HT1080 (cell line): ENCODE data around the gene ARL3. TPM values are rescaled to one million over a fixed set of nuclear protein-coding genes. Genes with fewer than 3 reads are reported as not detected.
A peak's percentile ranks its signal among the peaks of the same experiment; 100 is the strongest.
"Not testable (repeated sequence)": the region's sequence is repeated elsewhere in the genome, so short reads cannot be mapped to it uniquely, and the experiment has no call there.

ENCODE experiments used
- DNase-seq: peaks from one replicate; pipeline ENCODE4 v3.0.0-alpha.2; 2015; ENCODE audit warnings: low read depth
- total RNA-seq: library from RNA; depleted of rRNA; stranded (reverse); fragments of >200 nt; shearing (Covaris generic); gene quantifications from 2 replicates; pipeline ENCODE4 v1.2.3, GENCODE V29; 2014

ARL3 gene
- total RNA-seq, 1 experiment from 2014 or later: 5.6 TPM

- no peak for DNase-seq
Measured at GRCh38 chr10:102705531-102705930, 8.7 kb downstream of the ARL3 start.

- DNase-seq: no peak
Measured at GRCh38 chr10:102704915-102705314, 9.3 kb downstream of the ARL3 start.

GRCh38 chr10:102702742-102703141 is 11.5 kb downstream of the ARL3 start:
- DNase-seq: no peak

- no peak for DNase-seq
Measured at GRCh38 chr10:102701796-102702195, 12.4 kb downstream of the ARL3 start.

GRCh38 chr10:102701272-102701671 is 12.9 kb downstream of the ARL3 start:
- DNase-seq: no peak

DNA sequence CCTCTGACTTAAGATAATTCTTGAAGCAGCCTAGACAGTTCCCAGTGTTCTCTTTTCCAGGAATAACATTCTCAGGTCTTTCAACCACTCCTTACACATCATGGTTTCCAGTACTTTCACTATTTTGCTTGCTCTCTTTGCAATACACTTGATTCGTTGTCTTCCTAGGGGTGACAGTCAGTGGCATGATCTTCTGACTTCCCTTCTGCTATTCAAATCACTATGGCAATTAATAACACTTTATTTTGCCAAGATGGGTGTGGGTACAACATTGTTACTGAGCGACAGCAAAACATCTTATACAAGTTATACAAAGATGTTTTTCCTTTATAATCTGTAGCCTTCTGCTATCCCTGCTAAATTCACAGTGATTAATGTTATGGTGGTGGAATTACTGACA is 15.3 kb downstream of the ARL3 start:
- no peak for DNase-seq

DNA sequence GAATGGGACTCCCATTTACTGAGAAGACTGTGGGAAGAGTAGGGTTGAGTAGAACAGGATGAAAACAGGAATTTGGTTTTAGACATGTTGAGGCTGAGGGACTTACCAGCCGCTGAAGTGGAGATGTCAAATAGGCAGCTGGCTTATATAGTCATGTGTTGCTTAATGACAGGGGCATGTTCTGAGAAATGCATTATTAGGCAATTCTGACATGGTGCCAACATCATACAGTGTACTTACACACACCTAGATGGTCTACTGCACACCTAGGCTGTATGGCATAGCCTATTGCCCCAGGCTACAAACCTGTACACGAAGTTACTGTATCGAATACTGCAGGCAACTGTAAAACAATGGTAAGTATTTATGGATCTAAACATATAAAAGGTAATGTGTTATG is 17.5 kb downstream of the ARL3 start:
- no peak for DNase-seq

GRCh38 chr10:102695401-102695800 is 18.8 kb downstream of the ARL3 start:
- DNase-seq: not testable (repeated sequence)

DNA sequence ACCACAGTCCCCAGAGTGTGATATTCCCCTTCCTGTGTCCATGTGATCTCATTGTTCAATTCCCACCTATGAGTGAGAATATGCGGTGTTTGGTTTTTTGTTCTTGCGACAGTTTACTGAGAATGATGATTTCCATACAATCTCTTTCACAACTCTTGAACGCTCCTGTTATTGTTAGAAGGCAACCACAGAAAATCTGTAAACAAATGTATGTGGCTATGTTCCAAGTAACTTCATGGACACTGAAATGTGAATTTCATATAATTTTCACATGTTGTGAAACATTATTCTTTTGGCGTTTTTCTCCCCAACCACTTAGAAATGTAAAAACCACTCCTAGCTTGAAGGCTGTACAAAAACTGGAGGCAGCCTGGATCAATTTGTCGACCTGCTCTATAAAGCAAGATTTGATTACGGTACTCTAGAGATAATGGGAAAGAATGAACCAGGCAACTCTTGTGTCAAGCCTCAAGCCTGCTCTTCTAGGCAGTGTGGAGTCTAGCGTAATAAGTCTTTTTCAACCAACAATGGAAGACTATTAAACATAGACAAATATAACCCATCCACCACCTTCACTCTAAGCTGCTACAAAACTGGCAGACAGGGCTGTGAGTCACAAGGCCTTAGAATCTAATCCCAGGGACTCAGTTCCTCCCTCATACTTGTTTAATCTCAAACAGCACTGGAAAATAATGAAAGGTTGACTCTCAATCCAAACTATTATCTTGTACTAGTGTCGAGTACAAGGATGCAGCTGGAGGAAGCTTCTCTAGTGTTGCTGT is 22.7 kb downstream of the ARL3 start:
- DNase-seq: no peak

DNA sequence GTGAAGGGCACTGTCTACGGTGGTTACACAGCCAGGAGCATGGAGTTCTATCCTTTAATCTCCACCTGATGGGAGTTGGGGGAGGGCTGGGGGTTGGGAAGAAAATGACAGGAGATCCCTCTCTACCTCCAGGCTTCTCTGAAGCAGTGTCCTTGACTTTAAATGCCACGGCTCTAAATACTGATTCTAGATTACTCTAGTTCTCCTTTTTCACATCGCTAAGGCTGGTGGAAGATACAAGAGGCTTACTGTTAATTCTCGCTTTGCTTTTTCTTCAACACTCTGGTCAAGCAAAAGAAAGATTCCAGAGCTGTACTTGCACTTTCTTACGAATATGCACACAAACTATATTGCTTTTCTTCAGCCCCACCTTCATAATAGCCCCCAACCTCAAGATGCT is 30.5 kb downstream of the ARL3 start:
- no peak for DNase-seq

DNA sequence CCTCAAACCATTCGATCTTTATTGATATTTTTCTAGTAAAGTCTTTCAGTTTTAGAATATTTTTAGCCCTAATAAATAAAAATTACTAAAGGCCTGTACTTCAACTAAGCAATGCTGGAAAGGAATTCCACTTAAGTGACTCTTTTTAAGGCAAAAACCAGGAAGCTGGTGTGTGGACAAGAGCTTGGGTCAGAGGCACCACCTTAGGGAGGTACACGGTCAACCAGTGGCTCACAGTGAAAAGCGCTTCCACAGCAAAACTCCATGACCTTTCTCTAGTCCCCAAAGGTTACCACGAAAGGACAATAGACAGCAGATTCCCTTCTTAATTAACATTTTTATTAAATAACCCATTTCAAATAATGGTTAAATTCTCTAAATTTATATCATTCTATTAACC is 31.2 kb downstream of the ARL3 start:
- DNase-seq: no peak

- DNase-seq: no peak
Measured at GRCh38 chr10:102682416-102682815, 31.8 kb downstream of the ARL3 start.

DNA sequence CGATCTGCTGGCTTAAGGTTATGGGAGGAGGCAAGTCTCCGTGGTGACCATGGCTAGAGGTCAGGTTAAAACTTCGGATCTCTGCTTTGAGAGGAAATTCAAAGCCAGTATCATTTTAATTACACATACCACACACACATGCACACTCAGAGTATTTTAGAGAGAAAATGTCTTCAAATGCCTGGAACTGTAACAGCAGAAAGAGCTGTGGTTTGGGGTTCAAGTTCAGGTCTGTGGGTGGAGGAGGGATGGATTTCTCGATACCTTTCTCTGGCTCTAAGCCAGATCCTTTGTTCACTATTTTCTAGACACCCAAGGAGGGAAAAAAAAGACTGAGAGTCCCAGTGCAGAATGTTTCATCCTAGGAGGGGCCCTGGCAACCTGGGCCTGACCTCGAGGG is 32.5 kb downstream of the ARL3 start:
- no peak for DNase-seq

DNA sequence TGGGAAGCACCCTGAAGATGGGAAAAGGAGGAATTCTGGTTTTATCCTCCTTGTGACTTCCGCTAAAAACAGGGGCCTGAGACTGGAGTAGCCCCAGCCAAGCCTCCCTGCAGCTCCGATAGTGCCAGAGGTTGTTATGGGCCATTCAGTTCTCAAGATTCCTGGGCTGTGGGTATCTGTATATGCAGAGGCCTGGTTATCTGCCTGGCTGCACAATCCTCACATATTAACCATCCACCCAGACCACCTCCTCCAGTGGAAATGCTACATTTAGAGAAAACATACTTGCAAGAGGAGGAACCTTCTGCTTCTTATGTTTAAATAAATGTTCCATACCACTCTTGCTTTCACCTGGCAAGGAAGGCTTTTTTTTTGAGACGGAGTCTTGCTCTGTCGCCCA is 34.6 kb downstream of the ARL3 start:
- DNase-seq: no peak

- peak; percentile 58 for DNase-seq
Measured at GRCh38 chr10:102678842-102679289, 35.3 kb downstream of the ARL3 start.

DNA sequence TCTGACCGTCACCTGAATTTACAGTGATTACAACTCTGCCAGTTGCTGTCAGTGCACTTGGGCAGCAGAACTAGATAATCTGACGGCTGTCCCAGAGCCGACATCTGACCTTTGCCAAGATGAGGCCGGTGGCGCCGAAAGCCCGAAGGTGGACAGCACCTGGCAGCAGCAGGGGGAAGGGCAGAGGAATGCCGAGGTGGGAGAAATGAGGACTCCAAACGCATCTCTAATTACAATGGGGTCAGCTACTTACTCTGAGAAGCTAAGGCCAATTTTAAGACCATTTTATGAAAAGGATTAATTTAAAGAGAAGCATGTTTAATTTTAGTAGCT is 36.2 kb downstream of the ARL3 start:
- DNase-seq: no peak

DNA sequence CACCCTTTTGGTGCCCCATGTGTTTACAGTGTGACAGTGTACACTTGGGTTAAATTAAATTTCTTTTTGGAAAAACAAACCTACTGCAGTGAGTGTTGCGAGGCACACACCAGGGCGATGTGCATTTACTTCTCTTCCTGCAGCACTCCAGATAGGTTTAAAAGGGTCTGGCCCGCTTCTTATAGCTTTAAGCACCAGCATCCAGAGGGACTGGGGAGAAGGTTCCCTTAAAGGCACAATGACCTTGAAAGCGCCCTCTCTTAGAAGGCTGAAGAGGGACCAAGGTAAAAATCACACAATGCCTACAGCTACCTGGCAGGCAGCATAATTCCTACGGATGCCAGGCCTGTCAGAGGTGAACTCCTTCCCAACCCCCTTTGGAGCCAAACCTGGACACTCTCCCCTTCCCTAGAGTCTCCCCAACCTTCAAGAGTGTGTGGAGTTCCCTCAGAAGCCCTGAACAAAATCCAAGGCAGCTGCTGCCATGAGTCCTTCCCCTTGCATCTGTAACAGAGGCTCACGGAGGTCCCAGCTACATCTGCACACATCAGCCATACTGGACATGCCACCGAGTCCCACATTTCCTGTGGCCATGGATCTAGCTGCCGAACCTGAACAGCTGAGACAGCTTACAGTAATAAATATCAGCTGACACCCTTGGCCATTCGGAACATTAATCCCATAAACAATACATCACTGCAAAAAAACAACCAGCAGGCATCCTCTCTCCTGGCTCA is 36.7 kb downstream of the ARL3 start:
- no peak for DNase-seq

- no peak for DNase-seq
Measured at GRCh38 chr10:102676534-102677315, 37.5 kb downstream of the ARL3 start.

DNA sequence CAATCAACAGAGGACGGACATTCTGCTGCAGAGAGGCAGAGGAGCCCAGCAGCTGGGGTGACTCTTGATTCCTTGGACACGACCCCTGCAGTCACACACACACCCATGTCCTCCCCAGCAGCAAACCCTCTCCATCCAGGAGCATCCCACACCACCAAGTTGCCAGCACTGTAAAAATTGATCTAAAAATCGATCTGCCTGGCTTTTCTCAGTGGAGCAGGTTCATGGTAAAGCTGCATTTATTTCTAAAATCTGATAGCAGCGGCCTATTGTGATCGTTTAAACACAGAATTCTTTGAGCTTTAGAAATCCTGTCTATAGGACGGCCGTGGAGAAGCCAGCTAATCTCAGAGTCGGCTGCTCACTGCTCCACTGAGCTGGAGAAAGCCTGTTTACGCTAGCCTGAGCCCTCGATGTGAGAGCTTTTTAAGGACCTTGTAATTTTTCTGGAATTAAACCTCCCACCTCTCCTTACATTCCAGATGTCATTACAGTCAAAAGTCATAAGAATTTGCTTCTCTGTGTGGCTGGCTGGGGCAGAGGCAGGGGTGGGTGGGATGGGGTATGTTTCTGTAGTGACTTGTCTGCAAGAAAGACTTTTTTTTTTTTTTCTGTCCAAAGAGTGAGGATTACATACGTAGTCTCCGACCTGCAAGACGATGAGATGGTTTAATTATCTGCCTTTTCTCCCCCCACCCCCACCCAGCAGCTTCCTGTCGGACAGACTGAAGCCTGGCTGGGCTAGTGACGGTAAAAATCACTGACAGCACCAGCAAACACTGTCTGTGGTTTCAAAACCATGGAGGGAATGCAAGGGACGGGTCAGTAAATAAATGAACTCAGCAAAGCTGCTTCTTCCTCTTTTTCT is 38.3 kb downstream of the ARL3 start:
- peak; percentile 80 for DNase-seq

DNA sequence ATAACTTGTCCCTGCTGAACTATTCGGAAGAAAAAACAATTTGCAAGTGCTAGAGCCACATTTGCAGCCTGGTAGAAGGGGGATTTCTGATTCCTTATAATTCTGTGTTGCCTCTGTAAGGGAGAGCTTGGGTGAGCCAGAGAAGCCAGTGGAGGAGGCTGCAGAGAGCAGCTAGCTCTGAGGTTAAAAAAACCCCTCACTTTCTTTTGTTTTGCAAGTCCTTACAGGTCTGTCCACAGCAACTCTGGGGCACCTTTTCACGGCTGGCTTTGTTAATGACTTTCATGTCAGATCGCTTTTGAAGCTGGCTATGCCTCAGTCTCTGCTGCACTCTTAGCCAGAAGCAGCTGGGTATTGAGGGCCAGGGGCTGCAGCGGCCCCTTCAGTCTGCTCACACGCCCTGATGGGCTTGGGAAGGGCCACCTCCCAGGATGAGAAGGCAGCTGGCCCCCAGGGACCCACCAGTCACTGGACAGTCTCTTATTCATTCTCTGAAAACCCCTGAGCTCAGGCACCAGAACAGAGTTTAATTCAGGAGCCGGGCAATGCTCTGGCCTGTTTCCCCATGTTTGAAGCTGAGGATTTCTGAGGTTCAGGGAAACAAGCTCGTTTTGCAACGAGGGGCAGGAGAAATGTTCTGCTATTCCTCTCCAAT is 39.1 kb downstream of the ARL3 start:
- no peak for DNase-seq

DNA sequence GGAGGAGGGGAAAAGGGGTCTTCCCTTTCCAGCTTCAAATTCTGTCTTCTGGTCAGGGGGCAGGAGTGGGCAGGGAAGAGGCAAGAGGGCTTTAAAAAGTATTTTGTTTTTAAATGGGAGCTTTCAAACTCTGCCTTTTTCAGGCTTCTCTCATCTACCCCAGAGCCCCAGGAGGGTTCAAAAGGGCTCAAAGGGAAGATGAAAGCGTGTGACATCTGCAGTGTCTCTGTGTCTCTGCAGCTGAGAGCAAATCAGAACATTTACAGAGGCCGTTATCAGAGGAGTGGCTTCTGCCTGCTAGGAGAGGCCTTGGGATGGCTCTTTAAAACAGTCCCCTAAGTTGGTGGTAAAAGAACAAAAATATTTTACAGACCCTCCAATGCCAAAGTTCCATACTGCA is 39.6 kb downstream of the ARL3 start:
- DNase-seq: no peak
